Limb (tissue), 2 donors: Measurements from ENCODE around the gene TTC28.
"Not testable (repeated sequence)": the region's sequence is repeated elsewhere in the genome, so short reads cannot be mapped to it uniquely, and the experiment has no call there.

Experiments used
- DNase-seq, 2 donors: peaks; one replicate each; pipeline ENCODE4 v3.0.0-alpha.2; 2016; ENCODE audit errors: extremely low spot score in 2 of 2

TTC28 gene

GRCh38 chr22:28491289-28491688 is 188.4 kb downstream of the TTC28 start:
- not testable (repeated sequence) for DNase-seq

DNA sequence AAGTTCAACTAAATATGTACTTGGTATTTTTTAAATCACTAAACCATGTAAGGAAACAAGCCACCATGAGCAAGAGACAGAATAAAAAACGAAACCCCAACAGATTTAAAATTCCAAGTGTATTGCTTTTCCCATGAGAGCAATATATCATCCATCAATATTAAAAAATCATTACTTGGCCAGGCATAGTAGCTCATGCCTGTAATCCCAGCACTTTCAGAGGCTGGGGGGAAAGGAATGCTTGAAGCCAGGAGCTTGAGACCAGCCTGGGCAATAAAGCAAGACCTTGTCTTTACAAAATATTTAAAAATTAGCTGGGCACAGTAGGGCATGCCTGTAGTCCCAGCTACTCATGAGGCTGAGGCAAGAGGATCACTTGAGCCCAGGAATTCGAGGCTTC is 190.8 kb downstream of the TTC28 start:
- no peak for DNase-seq

GRCh38 chr22:28484662-28485061 is 195.0 kb downstream of the TTC28 start:
- no peak for DNase-seq

- no peak for DNase-seq
These were observed 197.9 kb downstream of the TTC28 start for GRCh38 chr22:28481725-28482124.

GRCh38 chr22:28480000-28480715 is 199.5 kb downstream of the TTC28 start:
- DNase-seq, result peak in 1 of 2 donors; percentile 54

GRCh38 chr22:28478564-28478963 is 201.1 kb downstream of the TTC28 start:
- DNase-seq, result no peak

- no peak for DNase-seq
These were observed 202.1 kb downstream of the TTC28 start for GRCh38 chr22:28477556-28477955.

DNA sequence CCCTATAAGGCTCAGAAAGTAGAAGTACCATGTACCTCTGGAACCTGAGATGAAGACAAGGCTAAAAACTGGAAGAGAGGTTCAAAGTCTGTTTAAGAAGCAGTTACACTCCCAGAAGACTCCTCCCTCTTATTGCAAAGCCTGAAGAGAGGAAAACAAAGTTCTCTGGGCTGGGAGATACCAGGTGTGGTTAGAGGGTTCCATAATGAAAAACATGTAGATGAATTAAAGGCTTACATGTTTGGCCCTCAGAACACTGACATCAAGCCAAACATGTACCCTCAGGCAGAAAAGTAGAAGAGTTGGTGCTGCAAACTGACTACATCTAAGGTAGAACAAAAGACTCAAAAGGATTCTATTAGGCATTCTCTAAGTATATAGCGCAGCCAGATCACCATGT is 205.3 kb downstream of the TTC28 start:
- no peak for DNase-seq

DNA sequence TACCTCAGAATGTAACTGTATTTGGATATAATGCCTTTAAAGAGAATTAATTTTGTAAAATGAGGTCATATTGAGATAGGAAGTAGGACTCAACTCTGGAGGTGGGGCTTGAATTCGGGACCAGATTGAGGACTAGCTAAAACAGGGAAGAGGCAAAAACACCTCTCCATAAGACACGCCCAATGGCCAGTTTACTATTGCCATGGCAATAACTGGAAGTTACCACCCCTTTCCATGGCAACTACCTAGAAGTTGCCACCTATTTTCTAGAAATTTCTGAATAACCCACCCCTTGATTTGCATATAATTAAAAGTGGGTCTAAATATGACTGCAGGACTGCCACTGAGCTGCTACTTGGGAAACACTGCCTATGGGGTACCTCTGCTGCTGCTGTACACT is 206.4 kb downstream of the TTC28 start:
- no peak for DNase-seq

DNA sequence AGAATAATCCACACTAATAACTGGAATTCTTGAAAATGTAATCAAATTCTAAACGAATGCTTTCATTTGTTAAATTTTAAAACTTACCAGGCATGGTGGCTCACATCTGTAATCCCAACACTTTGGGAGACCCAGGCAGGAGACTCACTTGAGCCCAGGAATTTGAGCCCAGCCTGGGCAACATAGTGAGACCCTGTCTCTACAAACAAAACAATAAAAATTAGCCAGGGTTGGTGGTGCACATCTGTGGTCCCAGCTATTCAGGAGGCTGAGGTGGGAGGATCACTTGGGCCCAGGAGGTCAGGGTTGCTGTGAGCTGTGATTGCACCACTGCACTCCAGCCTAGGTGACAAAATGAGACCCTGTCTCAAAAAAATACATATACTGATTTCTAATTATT is 212.6 kb downstream of the TTC28 start:
- DNase-seq, result not testable (repeated sequence)

GRCh38 chr22:28466399-28466798 is 213.2 kb downstream of the TTC28 start:
- DNase-seq, result no peak

- DNase-seq, result no peak
These were observed 213.8 kb downstream of the TTC28 start for GRCh38 chr22:28465841-28466240.

DNA sequence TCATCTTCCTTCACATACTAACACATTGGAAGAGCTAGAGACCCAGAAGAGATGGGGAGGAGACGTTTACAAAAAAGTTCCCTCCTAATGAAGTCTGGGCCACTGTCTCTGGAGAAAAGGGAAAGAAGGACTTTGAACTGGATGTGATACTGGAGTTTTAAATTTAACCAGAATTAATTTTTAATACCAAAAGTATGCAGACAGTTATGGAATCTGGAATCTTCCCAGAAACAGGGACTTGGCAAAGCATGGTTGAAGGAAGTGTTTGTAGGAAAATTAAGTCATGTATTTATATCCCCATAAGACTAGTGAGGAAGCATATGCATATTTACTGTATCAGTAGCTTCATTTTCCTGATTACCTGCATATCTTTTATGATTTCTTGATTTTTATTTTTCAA is 215.5 kb downstream of the TTC28 start:
- DNase-seq, result no peak

DNA sequence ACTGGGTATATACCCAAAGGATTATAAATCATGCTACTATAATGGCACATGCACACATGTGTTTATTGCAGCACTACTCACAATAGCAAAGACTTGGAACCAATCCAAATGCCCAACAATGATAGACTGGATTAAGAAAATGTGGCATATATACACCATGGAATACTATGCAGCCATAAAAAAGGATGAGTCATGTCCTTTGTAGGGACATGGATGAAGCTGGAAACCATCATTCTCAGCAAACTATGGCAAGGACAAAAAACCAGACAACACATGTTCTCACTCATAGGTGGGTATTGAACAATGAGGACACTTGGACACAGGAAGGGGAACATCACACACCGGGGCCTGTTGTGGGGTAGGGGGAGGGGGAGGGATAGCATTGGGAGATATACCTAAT is 216.2 kb downstream of the TTC28 start:
- DNase-seq, result not testable (repeated sequence)

DNA sequence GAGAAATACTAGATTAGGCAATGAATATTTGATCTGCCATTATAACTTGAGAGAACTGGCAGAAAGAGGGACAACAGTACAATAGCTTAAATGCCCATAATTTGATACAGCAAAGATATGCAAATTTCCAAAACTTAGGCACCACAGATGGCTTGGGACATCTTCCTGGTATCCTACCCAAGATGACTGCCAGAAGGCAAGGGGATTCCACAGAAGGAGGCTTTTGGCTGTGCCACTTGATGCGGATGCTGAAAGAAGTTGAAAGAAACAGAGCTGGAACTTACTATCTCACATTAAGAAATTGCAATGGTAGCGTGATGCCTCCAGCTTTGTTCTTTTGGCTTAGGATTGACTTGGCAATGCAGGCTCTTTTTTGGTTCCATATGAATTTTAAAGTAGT is 216.7 kb downstream of the TTC28 start:
- DNase-seq, result no peak

GRCh38 chr22:28462041-28462440 is 217.6 kb downstream of the TTC28 start:
- DNase-seq, result no peak

- DNase-seq, result no peak
These were observed 225.1 kb downstream of the TTC28 start for GRCh38 chr22:28454431-28455064.

GRCh38 chr22:28450109-28450508 is 229.5 kb downstream of the TTC28 start:
- no peak for DNase-seq

DNA sequence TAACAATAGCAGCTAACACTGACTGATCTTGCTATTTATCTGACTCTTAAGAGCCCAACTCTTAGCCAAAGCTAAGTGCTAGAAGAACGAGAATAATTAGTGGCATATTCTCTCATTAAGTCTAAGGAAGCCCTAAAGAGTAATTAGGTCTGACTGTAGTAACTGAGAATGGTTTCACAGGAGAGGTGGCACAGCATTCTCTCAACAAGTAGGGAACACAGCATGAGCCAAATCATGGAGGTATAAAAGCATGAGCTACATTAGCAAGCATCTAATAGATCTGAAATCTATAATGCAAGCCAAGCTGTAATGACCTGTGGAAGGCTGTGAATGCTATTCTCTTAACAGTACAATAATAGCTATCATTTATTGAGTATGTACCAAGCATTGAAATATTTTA is 230.6 kb downstream of the TTC28 start:
- no peak for DNase-seq

DNA sequence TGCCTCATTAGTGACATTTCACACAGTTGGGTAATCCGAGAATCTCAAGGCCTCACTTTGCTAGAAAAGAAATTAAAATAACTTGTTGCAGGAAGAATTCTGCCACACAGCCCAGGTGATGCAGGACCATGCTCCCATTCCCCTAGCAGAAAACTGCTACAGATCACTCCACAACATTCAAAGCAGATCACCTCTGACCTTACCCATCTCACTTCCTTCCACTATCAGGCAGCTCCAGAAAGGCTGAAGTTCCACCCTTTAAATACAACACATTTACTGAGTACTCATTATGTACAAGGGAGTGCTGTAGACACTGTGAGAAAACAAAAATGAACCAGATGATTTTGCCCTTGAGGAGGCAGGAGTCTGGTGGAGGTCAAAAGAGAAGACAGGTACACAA is 231.0 kb downstream of the TTC28 start:
- DNase-seq, result no peak

GRCh38 chr22:28444659-28445058 is 235.0 kb downstream of the TTC28 start:
- no peak for DNase-seq

DNA sequence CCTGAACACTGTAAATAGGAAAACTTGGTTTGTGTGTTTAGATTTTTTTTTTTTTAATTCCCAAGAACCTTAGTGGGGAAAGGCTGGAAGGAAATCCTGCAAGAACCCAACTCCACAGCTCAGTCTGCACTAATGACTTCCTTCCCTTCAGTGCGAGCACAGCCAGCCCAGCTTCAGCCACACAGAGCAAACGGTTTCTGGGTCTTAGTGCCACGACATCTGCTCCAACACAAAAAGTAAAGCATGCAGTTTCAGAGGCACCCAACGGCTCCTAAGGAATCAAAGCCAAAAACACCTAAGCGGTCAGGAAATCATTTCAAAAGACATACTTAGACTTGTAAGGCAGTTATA is 236.1 kb downstream of the TTC28 start:
- peak; percentile 73 to 88 for DNase-seq

- no peak for DNase-seq
These were observed 236.7 kb downstream of the TTC28 start for GRCh38 chr22:28442711-28443525.
